Testis (tissue), 2 donors: ENCODE measurements around the gene NAPEPLD.
"Not testable (repeated sequence)": the region's sequence is repeated elsewhere in the genome, so short reads cannot be mapped to it uniquely, and the experiment has no call there.

Experiments used
- CTCF ChIP-seq, 3 experiments: fragments of 450-650 bp in 2 of 3; fragments of 200-600 bp in 1 of 3; sonication (generic) in 1 of 3; IDR thresholded peaks; one replicate each; pipeline ENCODE4 v1.5.1; 2016 to 2019; ENCODE audit warnings: antibody characterized with exemption in 3 of 3, mild to moderate bottlenecking in 2 of 3, moderate library complexity in 1 of 3
- POLR2A ChIP-seq: fragments of 450-650 bp; IDR thresholded peaks from one replicate; pipeline ENCODE4 v1.6.1; 2017; ENCODE audit warnings: antibody characterized with exemption, mild to moderate bottlenecking, moderate library complexity

DNA sequence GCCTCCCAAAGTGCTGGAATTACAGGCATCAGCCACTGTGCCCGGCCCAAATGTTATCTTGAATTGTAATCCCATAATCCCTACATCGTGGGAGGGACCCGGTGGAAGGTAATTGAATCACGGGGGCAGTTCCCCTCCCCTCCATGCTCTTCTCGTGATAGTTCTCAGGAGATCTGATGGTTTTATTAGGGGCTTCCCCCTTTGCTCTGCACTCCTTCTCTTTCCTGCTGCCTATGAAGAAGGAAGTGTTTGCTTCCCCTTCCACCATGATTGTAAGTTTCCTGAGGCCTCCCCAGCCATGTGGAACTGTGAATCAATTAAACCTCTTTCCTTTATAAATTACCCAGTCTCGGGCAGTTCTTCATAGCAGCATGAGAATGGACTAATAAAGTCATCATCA lies 70.7 kb downstream of the NAPEPLD start:
- not testable (repeated sequence) for TF ChIP-seq CTCF (IDR thresholded peaks at IDR 0.05); POLR2A
